Measurements from ENCODE around the gene SLC6A7. TPM values are rescaled to one million over a fixed set of nuclear protein-coding genes. Genes with fewer than 3 reads are reported as not detected.
A peak's percentile ranks its signal among the peaks of the same experiment; 100 is the strongest.

Gene SLC6A7
- total and polyA plus RNA-seq, 12 donors = not detected

GRCh38 chr5:150153483-150153882 is 36.4 kb upstream of the SLC6A7 start:
- H3K27me3 ChIP-seq = no peaks in the 10 kb centered on the region
- H3K27ac ChIP-seq = peak overlapping the region in 2 of 5 donors; percentile 76 to 84
- peak overlapping the region in 1 of 4 donors; percentile 56 for H3K4me3 ChIP-seq
- peaks cover 12 to 13% of the 10 kb centered on the region in 2 donors for H3K4me1 ChIP-seq (replicated peaks in 1 of 2)
- TF ChIP-seq CTCF (IDR thresholded peaks at IDR 0.05) (no peak), POLR2A (IDR thresholded peaks at IDR 0.05) (no peak)
- H3K9me3 ChIP-seq (replicated peaks in 1 of 3) = no peaks in the 10 kb centered on the region
- H3K36me3 ChIP-seq (replicated peaks in 1 of 2) = no peaks in the 10 kb centered on the region
- no peak for DNase-seq
- 57 to 83% (median 71%) methylated on average over 1 to 2 of the region's 2 CpGs for WGBS, 4 donors
- intact Hi-C loops (cut with DNase I) = no loop called here

GRCh38 chr5:150153957-150154617 is 35.8 kb upstream of the SLC6A7 start:
- Histone ChIP-seq H3K9me3 (replicated peaks in 1 of 3) (no peaks in the 10 kb centered on the region), H3K36me3 (replicated peaks in 1 of 2) (no peaks in the 10 kb centered on the region), H3K27ac (peak overlapping the region in 3 of 5 donors; percentile 41 to 84 (median 76)), H3K4me3 (peak overlapping the region in 1 of 4 donors; percentile 56), H3K4me1 (replicated peaks in 1 of 2) (peaks cover 12 to 13% of the 10 kb centered on the region in 2 donors), H3K27me3 (no peaks in the 10 kb centered on the region)
- intact Hi-C loops (cut with DNase I) = no loop called here
- peak in 1 of 7 donors; percentile 72 for DNase-seq
- no peak for TF ChIP-seq POLR2A (IDR thresholded peaks at IDR 0.05)
- peak in 1 of 6 experiments; percentile 10 for TF ChIP-seq CTCF (IDR thresholded peaks at IDR 0.05)
- 57 to 64% (median 61%) methylated on average over 8 to 9 of the region's 9 CpGs for WGBS, 4 donors

- peak overlapping the region in 1 of 4 donors; percentile 56 for H3K4me3 ChIP-seq
Observed at GRCh38 chr5:150154618-150155128, 35.2 kb upstream of the SLC6A7 start.

More at GRCh38 chr5:150154618-150155128, 35.2 kb upstream of the SLC6A7 start:
- no peak for DNase-seq
- Histone ChIP-seq H3K27ac (peak overlapping the region in 3 of 5 donors; percentile 41 to 84 (median 76)), H3K36me3 (replicated peaks in 1 of 2) (no peaks in the 10 kb centered on the region), H3K4me1 (replicated peaks in 1 of 2) (peaks cover 12 to 13% of the 10 kb centered on the region in 2 donors), H3K27me3 (no peaks in the 10 kb centered on the region), H3K9me3 (replicated peaks in 1 of 3) (no peaks in the 10 kb centered on the region)
- 60 to 76% (median 66%) methylated on average over 7 of the region's 7 CpGs for WGBS, 4 donors
- no peak for TF ChIP-seq CTCF (IDR thresholded peaks at IDR 0.05)
- intact Hi-C loops (cut with DNase I) = no loop called here
